RWPE2 (cell line): ENCODE data around the gene PPP1R36.

Experiments used
- ATAC-seq: fragments of 200-7000 bp; cut with Tn5 transposase; 3 replicates; pipeline ENCODE4 v1.9.1; 2021; ENCODE audit warnings: low read depth
- DNase-seq: peaks from one replicate; pipeline ENCODE4 v3.0.0-alpha.2; 2020; ENCODE audit warnings: low spot score
- H3K27ac ChIP-seq: fragments of 450-650 bp; 2 replicates; pipeline ENCODE4 v1.5.1; 2017; ENCODE audit warnings: mild to moderate bottlenecking; ENCODE audit not compliant: poor library complexity, severe bottlenecking
- H3K27me3 ChIP-seq: fragments of 250-450 bp; sonication (Bioruptor Pico); 2 replicates; pipeline ENCODE4 v1.5.1; 2021; ENCODE audit warnings: mild to moderate bottlenecking, moderate library complexity; ENCODE audit not compliant: insufficient read depth, poor library complexity, severe bottlenecking
- H3K36me3 ChIP-seq: fragments of 250-450 bp; sonication (Bioruptor Pico); 2 replicates; pipeline ENCODE4 v1.5.1; 2020; ENCODE audit warnings: low read depth, mild to moderate bottlenecking, moderate library complexity
- H3K4me1 ChIP-seq: fragments of 250-450 bp; sonication (Bioruptor Pico); 2 replicates; pipeline ENCODE4 v1.5.1; 2021; ENCODE audit warnings: mild to moderate bottlenecking, moderate library complexity; ENCODE audit not compliant: insufficient read depth, poor library complexity, severe bottlenecking
- H3K4me3 ChIP-seq: fragments of 250-450 bp; sonication (Bioruptor Pico); 2 replicates; pipeline ENCODE4 v1.5.1; 2021; ENCODE audit warnings: mild to moderate bottlenecking, moderate library complexity; ENCODE audit not compliant: severe bottlenecking
- H3K9me3 ChIP-seq: fragments of 250-450 bp; sonication (Bioruptor Pico); 2 replicates; pipeline ENCODE4 v1.5.1; 2021; ENCODE audit warnings: mild to moderate bottlenecking, moderate library complexity; ENCODE audit not compliant: severe bottlenecking
- TF ChIP-seq, protein P1 (sequence below): fragments of 450-650 bp; IDR thresholded peaks from one replicate; pipeline ENCODE4 v1.5.1; 2017; ENCODE audit warnings: mild to moderate bottlenecking, moderate library complexity; ENCODE audit not compliant: poor library complexity, severe bottlenecking

Gene PPP1R36

DNA sequence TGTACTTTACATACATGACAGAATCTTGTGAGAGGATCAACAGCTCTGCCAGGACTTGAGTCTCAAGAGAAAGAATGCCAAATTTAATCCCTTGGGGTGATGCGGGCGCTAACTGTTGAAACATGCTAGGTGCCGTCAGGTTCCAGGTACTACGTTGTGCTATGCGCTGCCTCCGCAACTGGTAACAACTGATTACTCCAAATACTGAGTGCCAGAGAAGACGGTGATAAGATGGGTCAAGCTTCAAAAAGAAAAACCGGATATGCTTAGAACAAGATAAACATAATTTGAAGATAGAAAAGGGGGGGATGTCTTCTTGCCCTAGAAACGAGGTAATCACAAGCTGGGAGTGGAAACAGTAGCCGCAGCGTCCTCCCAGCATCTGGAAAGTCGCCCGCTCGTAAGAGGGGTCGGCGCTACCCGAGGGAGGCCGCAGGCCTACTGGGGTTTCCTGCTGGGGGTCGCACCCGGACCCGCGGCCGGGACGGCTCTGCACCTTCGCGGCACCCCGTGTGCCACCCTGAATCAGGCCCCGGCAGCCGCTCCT, 46.8 kb upstream of the PPP1R36 start:
- Histone ChIP-seq H3K27me3 (no peaks in the 10 kb centered on the region), H3K36me3 (peaks cover 17% of the 10 kb centered on the region), H3K4me1 (peaks cover 41% of the 10 kb centered on the region), H3K27ac (peak overlapping the region; percentile 97), H3K4me3 (peak overlapping the region; percentile 81), H3K9me3 (no peaks in the 10 kb centered on the region)
- DNase-seq = no peak
- ATAC-seq = no peak
- TF ChIP-seq, protein P1, sequence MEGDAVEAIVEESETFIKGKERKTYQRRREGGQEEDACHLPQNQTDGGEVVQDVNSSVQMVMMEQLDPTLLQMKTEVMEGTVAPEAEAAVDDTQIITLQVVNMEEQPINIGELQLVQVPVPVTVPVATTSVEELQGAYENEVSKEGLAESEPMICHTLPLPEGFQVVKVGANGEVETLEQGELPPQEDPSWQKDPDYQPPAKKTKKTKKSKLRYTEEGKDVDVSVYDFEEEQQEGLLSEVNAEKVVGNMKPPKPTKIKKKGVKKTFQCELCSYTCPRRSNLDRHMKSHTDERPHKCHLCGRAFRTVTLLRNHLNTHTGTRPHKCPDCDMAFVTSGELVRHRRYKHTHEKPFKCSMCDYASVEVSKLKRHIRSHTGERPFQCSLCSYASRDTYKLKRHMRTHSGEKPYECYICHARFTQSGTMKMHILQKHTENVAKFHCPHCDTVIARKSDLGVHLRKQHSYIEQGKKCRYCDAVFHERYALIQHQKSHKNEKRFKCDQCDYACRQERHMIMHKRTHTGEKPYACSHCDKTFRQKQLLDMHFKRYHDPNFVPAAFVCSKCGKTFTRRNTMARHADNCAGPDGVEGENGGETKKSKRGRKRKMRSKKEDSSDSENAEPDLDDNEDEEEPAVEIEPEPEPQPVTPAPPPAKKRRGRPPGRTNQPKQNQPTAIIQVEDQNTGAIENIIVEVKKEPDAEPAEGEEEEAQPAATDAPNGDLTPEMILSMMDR = no peak

DNA sequence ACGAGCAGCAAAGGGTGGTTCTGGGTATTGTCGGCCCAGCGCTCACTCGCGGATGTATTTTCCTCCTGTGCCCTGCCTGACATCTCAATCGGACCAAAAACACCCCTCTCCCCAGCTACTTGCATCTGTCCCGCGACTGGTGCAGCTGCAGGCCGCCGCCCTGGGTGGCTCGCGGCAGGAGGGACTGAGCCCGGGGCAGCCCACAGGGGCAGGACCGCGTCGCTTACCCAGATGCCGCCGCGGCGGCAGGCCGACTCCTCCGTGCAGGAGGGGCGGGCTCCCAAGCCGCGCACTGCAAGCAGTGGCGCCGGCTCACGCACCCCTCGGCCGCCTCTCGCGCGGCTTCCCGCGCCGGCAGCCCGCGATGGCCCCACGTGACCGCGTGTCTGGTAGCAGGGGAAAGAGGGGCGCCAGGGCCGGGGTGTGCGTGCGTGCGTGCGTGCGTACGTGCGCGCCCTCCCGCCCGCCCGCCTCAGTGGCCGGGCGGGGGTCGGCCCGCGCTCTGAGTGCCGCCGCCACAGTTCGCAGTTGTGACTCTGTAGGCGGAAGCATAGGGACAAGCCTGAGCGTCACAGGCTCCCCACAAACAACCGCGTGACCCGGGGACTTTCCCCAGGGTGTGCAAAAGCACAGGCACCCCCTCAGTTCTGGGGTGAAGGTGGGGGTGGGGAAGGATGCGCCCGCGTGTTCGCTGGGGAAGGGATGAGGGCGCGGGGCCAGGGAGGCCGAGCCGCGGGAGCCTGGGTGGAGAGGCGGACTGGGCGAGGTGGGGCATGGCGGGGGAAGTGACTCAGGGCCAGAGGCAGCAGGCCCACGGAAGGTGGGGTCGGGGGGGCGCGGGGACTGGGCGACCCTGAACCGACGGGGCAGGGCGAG, 46.1 kb upstream of the PPP1R36 start, which contains the start of gene ZBTB25:
Gene ZBTB25 (minus strand): TSS at position 405 of the 876 bp plus-strand sequence. CDS start 13,305 bp downstream, outside the sequence.
- TF ChIP-seq, protein P1 = no peak
- peak within 1 kb of the TSS; percentile 81 for H3K4me3 ChIP-seq
- ATAC-seq (peak; percentile 66), DNase-seq (peak; percentile 97)
- H3K27ac ChIP-seq = peak within 1 kb of the TSS; percentile 97
- H3K9me3 ChIP-seq = no peaks in the 10 kb centered on the region
- H3K36me3 ChIP-seq = peaks cover 14% of the 10 kb centered on the region
- H3K27me3 ChIP-seq = no peaks in the 10 kb centered on the region
- H3K4me1 ChIP-seq = peaks cover 48% of the 10 kb centered on the region

DNA sequence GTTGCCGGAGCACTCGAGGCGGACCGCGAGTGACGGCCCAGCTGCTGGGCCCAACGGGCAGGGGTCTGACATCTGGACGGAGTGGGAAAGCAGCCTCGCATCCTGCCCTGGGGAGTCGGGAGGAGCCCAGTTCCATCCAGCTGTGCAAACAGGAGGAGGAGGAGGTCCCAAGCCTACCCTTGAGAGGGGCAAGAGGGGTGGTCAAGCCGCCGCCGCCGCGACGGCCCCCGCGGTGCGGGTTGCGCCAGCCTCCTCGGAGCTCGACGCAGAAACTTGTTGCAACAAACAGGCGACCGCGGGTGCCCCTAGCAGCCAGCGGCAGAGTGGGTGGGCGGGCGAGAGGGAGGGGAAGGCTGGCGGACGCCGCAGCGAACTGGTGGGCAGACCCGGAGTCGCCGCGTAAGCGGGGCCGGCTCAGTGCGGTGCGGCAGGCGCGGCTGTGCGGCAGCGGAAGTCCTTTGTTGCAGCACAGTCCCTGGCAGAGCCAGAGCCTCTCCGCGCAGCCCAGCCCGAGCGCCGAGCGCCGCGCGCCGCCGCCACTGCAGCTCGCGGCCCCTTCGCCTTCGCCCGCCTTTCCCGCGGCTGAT, 45.4 kb upstream of the PPP1R36 start, which contains the start of gene ZBTB1:
Gene ZBTB1 (plus strand): TSS at position 461 of the 587 bp plus-strand sequence. CDS start 16,735 bp downstream, outside the sequence.
- H3K4me3 ChIP-seq = peak within 1 kb of the TSS; percentile 81
- no peaks in the 10 kb centered on the region for H3K9me3 ChIP-seq
- DNase-seq (peak; percentile 91), ATAC-seq (peak; percentile 58)
- H3K4me1 ChIP-seq = peaks cover 48% of the 10 kb centered on the region
- TF ChIP-seq, protein P1 = no peak
- H3K36me3 ChIP-seq = peaks cover 7% of the 10 kb centered on the region
- H3K27ac ChIP-seq = peak within 1 kb of the TSS; percentile 97
- no peaks in the 10 kb centered on the region for H3K27me3 ChIP-seq

DNA sequence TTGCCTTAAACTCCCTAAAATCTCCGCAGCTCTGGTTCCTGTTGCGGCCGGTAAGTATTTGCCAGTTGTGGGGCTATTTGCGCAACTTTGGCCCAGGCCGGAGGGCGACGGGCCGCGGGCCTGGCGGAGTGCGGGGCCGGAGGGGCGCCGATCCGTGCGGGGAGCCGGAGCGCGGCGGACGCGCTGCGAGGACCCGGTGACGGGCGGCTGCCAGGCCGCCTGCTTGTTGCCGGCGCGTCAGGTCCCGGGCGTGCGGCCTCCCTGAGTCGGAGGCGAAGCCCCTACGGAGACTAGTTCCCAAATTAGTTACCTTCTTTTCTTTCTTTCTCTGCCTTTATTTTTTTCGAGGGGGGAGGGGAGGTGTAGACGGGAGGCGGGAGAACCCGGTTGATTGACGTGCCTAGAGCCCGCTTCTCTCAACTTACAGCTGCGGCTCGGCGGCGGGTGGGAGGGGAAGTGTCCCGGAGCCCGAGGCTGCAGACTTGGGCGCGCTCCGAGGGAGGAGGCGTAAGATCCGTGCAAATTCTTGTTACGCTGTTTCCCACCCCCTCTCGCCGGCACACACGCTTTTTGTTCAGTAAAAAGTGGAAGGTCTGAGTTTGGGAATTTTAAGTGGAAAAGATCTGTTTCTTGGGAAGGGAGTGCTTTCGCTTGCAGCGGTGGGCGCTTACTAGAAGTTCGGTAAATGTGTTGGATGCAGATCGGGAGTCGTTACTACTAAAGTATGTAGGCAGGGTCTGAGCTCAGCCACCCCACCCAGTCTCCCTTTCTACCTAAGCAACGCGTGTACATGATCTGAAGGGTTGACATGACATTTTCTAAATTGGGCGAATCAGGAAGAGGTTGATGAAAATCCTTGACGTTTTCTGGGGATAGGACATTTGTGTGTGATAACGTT, 44.6 kb upstream of the PPP1R36 start:
- Histone ChIP-seq H3K36me3 (no peaks in the 10 kb centered on the region), H3K4me3 (peak overlapping the region; percentile 81), H3K9me3 (no peaks in the 10 kb centered on the region), H3K27me3 (no peaks in the 10 kb centered on the region), H3K4me1 (peaks cover 48% of the 10 kb centered on the region), H3K27ac (peak overlapping the region; percentile 97)
- ATAC-seq (peak; percentile 44), DNase-seq (peak; percentile 95)
- TF ChIP-seq, protein P1 = no peak
